WERI-Rb-1 (cell line): ENCODE data around the gene KANSL1.
A peak's percentile ranks its signal among the peaks of the same experiment; 100 is the strongest.

ENCODE experiments used
- DNase-seq: peaks from one replicate; pipeline ENCODE4 v3.0.0-alpha.2; 2020
- H3K27ac ChIP-seq: fragments of 250-450 bp; sonication (Bioruptor Pico); 2 replicates; pipeline ENCODE4 v1.5.1; 2020; ENCODE audit warnings: mild to moderate bottlenecking, moderate library complexity
- H3K27me3 ChIP-seq: fragments of 250-450 bp; sonication (Bioruptor Pico); 2 replicates; pipeline ENCODE4 v1.5.1; 2021; ENCODE audit warnings: mild to moderate bottlenecking, low read depth, moderate library complexity; ENCODE audit not compliant: insufficient read depth, severe bottlenecking
- H3K36me3 ChIP-seq: fragments of 250-450 bp; sonication (Bioruptor Pico); 2 replicates; pipeline ENCODE4 v1.5.1; 2020; ENCODE audit warnings: mild to moderate bottlenecking, moderate library complexity
- H3K4me3 ChIP-seq: 2 replicates; pipeline ENCODE4 v1.5.1; 2011; ENCODE audit warnings: low read depth, mild to moderate bottlenecking, control low read depth, low read length
- H3K9me3 ChIP-seq: fragments of 250-450 bp; sonication (Bioruptor Pico); 2 replicates; pipeline ENCODE4 v1.5.1; 2021; ENCODE audit warnings: mild to moderate bottlenecking, moderate library complexity; ENCODE audit not compliant: severe bottlenecking
- CTCF ChIP-seq: IDR thresholded peaks from 2 replicates; pipeline ENCODE4 v1.5.1; 2011; ENCODE audit warnings: low read depth, mild to moderate bottlenecking, control low read depth, inconsistent platforms, low read length

The KANSL1 gene

GRCh38 chr17:46047398-46047797 is 145.8 kb downstream of the KANSL1 start:
- no peak for TF ChIP-seq CTCF
- H3K36me3 ChIP-seq, result peaks cover 88% of the 10 kb centered on the region

GRCh38 chr17:46046957-46047356 is 146.3 kb downstream of the KANSL1 start:
- DNase-seq, result no peak
- H3K27ac ChIP-seq, result no peak overlapping the region
- no peak overlapping the region for H3K4me3 ChIP-seq
- no peak for TF ChIP-seq CTCF
- no peaks in the 10 kb centered on the region for H3K27me3 ChIP-seq
- H3K36me3 ChIP-seq, result peaks cover 88% of the 10 kb centered on the region
- H3K9me3 ChIP-seq, result no peaks in the 10 kb centered on the region

More at GRCh38 chr17:46047398-46047797, 145.8 kb downstream of the KANSL1 start:
- Histone ChIP-seq H3K9me3 (no peaks in the 10 kb centered on the region), H3K4me3 (no peak overlapping the region), H3K27ac (no peak overlapping the region), H3K27me3 (no peaks in the 10 kb centered on the region)
- no peak for DNase-seq

- no peak for TF ChIP-seq CTCF
- no peaks in the 10 kb centered on the region for H3K9me3 ChIP-seq
- peaks cover 85% of the 10 kb centered on the region for H3K36me3 ChIP-seq
These were observed 147.6 kb downstream of the KANSL1 start for GRCh38 chr17:46045639-46046038.

GRCh38 chr17:46044989-46045388 is 148.2 kb downstream of the KANSL1 start:
- TF ChIP-seq CTCF, result no peak
- H3K27ac ChIP-seq, result no peak overlapping the region
- no peak for DNase-seq
- H3K27me3 ChIP-seq, result no peaks in the 10 kb centered on the region
- H3K36me3 ChIP-seq, result peaks cover 85% of the 10 kb centered on the region
- no peak overlapping the region for H3K4me3 ChIP-seq
- no peaks in the 10 kb centered on the region for H3K9me3 ChIP-seq

More at GRCh38 chr17:46045639-46046038, 147.6 kb downstream of the KANSL1 start:
- Histone ChIP-seq H3K4me3 (no peak overlapping the region), H3K27ac (no peak overlapping the region), H3K27me3 (no peaks in the 10 kb centered on the region)
- DNase-seq, result no peak

GRCh38 chr17:46044286-46044928 is 148.8 kb downstream of the KANSL1 start:
- Histone ChIP-seq H3K9me3 (no peaks in the 10 kb centered on the region), H3K27ac (no peak overlapping the region), H3K4me3 (no peak overlapping the region), H3K36me3 (peaks cover 85% of the 10 kb centered on the region), H3K27me3 (no peaks in the 10 kb centered on the region)
- peak; percentile 85 for TF ChIP-seq CTCF
- DNase-seq, result peak; percentile 88

- TF ChIP-seq CTCF, result no peak
- peaks cover 86% of the 10 kb centered on the region for H3K36me3 ChIP-seq
These were observed 149.6 kb downstream of the KANSL1 start for GRCh38 chr17:46043606-46044005.

More at GRCh38 chr17:46043606-46044005, 149.6 kb downstream of the KANSL1 start:
- Histone ChIP-seq H3K27me3 (no peaks in the 10 kb centered on the region), H3K27ac (no peak overlapping the region), H3K9me3 (no peaks in the 10 kb centered on the region), H3K4me3 (no peak overlapping the region)
- DNase-seq, result no peak
